C4-2B (cell line): ENCODE measurements around the gene IFNA4.
"Not testable (repeated sequence)": the region's sequence is repeated elsewhere in the genome, so short reads cannot be mapped to it uniquely, and the experiment has no call there.

Source experiments
- H3K27ac ChIP-seq: fragments of 450-650 bp; 2 replicates; pipeline ENCODE4 v1.5.1; 2017
- ZFX ChIP-seq: fragments of 450-650 bp; IDR thresholded peaks from 2 replicates; pipeline ENCODE4 v1.6.1; 2017
- TF ChIP-seq, protein P1 (sequence below): fragments of 450-650 bp; conservative IDR thresholded peaks from 2 replicates; pipeline ENCODE4 v1.5.1; 2017; ENCODE audit warnings: mild to moderate bottlenecking

Gene IFNA4

DNA sequence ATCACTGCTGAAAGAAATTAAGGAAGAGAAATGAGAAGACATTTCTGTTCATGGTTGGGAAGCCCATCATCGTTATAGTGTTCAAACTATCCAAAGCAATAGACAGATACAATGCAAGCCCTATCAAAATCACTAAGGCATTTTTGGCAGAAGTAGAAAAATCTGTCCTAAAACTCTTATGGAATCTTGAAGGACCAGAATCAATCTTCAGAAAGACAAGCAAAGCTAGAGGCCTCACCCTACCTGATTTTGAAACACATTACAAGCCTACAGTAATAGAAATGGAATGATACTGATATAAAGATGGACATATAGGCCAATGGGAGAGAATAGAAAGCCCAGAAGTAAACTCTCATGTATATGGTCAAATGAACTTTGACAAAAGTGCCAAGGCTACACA lies 16.0 kb downstream of the IFNA4 start:
- H3K27ac ChIP-seq, result no peak overlapping the region
- TF ChIP-seq, protein P1, sequence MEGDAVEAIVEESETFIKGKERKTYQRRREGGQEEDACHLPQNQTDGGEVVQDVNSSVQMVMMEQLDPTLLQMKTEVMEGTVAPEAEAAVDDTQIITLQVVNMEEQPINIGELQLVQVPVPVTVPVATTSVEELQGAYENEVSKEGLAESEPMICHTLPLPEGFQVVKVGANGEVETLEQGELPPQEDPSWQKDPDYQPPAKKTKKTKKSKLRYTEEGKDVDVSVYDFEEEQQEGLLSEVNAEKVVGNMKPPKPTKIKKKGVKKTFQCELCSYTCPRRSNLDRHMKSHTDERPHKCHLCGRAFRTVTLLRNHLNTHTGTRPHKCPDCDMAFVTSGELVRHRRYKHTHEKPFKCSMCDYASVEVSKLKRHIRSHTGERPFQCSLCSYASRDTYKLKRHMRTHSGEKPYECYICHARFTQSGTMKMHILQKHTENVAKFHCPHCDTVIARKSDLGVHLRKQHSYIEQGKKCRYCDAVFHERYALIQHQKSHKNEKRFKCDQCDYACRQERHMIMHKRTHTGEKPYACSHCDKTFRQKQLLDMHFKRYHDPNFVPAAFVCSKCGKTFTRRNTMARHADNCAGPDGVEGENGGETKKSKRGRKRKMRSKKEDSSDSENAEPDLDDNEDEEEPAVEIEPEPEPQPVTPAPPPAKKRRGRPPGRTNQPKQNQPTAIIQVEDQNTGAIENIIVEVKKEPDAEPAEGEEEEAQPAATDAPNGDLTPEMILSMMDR, result no peak
- no peak for TF ChIP-seq ZFX

DNA sequence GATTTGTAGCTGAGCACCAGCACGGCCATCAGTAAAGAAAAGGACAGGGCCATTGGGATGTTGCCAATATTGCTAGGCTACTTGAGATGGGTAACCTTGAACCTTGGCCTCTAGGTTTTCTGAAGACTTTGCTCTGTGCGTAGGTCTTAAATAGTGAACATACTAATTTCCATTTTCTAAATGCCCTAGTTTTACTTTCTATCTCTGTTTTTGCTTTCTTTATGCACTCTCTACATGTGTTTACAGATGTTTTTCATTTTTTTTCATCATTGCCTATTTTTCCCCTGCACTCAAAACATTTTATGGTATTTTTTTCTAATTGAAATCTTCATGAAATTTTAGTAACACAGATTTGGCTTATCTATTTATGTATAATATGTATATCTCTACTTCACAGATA lies 20.8 kb downstream of the IFNA4 start, which contains the start of gene IFNA21:
Gene IFNA21 (minus strand): TSS at position 101 of the 400 bp plus-strand sequence. CDS start 48 bp downstream, at position 53.
- H3K27ac ChIP-seq, result not testable (repeated sequence)

- no peak for TF ChIP-seq ZFX
- TF ChIP-seq, protein P1, result no peak
Measured at GRCh38 chr9:21165516-21165915, 21.9 kb downstream of the IFNA4 start.

DNA sequence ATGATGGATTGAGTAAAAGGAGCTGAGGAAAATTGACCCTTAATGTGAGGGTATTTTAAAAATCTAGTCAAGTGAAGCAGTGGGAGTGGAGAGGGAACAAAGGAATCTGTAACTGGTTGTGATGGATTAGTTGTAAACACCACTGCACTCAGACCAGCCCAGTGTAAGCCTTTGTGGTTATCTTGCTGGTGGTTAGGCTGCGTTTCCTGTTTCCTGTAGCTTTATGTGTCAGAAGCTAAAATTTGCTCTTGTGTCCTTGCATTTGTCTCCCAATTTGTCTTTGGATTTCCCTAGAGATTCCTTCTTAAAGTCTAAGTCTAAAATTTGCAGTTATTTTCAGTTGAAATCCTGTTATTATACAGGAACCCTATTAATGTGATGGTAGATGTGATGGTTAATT lies 27.2 kb downstream of the IFNA4 start:
- TF ChIP-seq, protein P1, result no peak
- TF ChIP-seq ZFX, result no peak
- H3K27ac ChIP-seq, result no peak overlapping the region

More at GRCh38 chr9:21165516-21165915, 21.9 kb downstream of the IFNA4 start:
- H3K27ac ChIP-seq, result no peak overlapping the region

DNA sequence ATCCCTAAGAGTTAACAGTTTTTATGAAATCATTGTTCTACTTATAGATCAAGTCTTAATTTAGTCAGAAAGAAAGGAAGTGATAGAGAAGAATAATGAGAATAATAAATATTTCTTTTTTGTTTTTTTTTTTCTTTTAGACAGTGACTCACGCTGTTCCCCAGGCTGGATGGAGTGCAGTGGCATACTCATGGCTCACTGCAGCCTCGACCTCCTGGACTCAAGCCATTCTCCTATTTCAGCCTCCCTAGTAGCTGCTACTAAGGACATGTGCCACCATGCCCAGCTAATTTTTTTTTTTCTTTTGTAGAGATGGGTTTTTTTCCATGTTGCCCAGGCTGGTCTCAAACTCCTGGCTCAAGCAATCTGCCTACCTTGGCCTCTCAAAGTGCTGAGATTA lies 31.9 kb downstream of the IFNA4 start:
- no peak for TF ChIP-seq ZFX
- TF ChIP-seq, protein P1, result no peak
- no peak overlapping the region for H3K27ac ChIP-seq

- no peak overlapping the region for H3K27ac ChIP-seq
- no peak for TF ChIP-seq ZFX
- TF ChIP-seq, protein P1, result peak; percentile 52
Measured at GRCh38 chr9:21154018-21154608, 33.3 kb downstream of the IFNA4 start.

- TF ChIP-seq ZFX, result no peak
- TF ChIP-seq, protein P1, result no peak
- H3K27ac ChIP-seq, result no peak overlapping the region
Measured at GRCh38 chr9:21153336-21154017, 33.9 kb downstream of the IFNA4 start.

GRCh38 chr9:21144603-21145002 lies 42.8 kb downstream of the IFNA4 start:
- TF ChIP-seq ZFX, result no peak
- TF ChIP-seq, protein P1, result no peak
- no peak overlapping the region for H3K27ac ChIP-seq
